Activated CD4-positive, CD25-positive, alpha-beta regulatory T cell (primary cell): ENCODE data around the gene PNMT.

Experiments
- DNase-seq, 4 experiments: peaks; one replicate each; lab custom pipeline; 2025; lab: John Stamatoyannopoulos, UW

Gene PNMT

GRCh38 chr17:39667945-39668924 lies at the start of gene PNMT:
TSS of gene PNMT (plus strand) at chr17:39668453. CDS start at chr17:39668476, 23 bp downstream.
- DNase-seq, result peak; percentile 45 to 65 (median 54)

- DNase-seq, result no peak
Observed at GRCh38 chr17:39618956-39619785, 49.1 kb upstream of the PNMT start.

GRCh38 chr17:39619786-39620101 lies 48.5 kb upstream of the PNMT start:
- DNase-seq, result no peak

GRCh38 chr17:39621523-39622379 lies 46.5 kb upstream of the PNMT start:
- DNase-seq, result peak; percentile 65 to 89 (median 68)

GRCh38 chr17:39622380-39623006 lies 45.8 kb upstream of the PNMT start:
- DNase-seq, result peak in 1 of 4 experiments; percentile 24

GRCh38 chr17:39623356-39623950 lies 44.8 kb upstream of the PNMT start:
- DNase-seq, result peak; percentile 69 to 81 (median 72)

GRCh38 chr17:39624313-39624712 lies 43.9 kb upstream of the PNMT start:
- DNase-seq, result no peak

- no peak for DNase-seq
Observed at GRCh38 chr17:39625198-39625785, 43.0 kb upstream of the PNMT start.

GRCh38 chr17:39626171-39627046 lies 41.8 kb upstream of the PNMT start, which contains the start of gene PPP1R1B:
TSS of gene PPP1R1B (plus strand) at chr17:39626952. CDS start at chr17:39627393, 441 bp downstream.
- DNase-seq, result no peak

GRCh38 chr17:39627047-39627711 lies 41.1 kb upstream of the PNMT start:
- no peak for DNase-seq

- DNase-seq, result no peak
Observed at GRCh38 chr17:39627712-39628516, 40.3 kb upstream of the PNMT start.

- no peak for DNase-seq
Observed at GRCh38 chr17:39628655-39629493, 39.4 kb upstream of the PNMT start.

- no peak for DNase-seq
Observed at GRCh38 chr17:39629494-39629880, 38.8 kb upstream of the PNMT start.

- DNase-seq, result no peak
Observed at GRCh38 chr17:39629898-39630297, 38.4 kb upstream of the PNMT start.

- no peak for DNase-seq
Observed at GRCh38 chr17:39631403-39631802, 36.9 kb upstream of the PNMT start.

- DNase-seq, result no peak
Observed at GRCh38 chr17:39632153-39632941, 35.9 kb upstream of the PNMT start.
